Inflammatory macrophage (primary cell): ENCODE results near the gene GRIA1.
A peak's percentile ranks its signal among the peaks of the same experiment; 100 is the strongest.

Experiments used
- DNase-seq, 2 donors: peaks; one replicate each; pipeline ENCODE4 v3.0.0-alpha.2; 2020 to 2022
- total RNA-seq, 18 experiments: gene quantifications; one replicate each; lab custom pipeline; 2026; ENCODE audit warnings: mixed read lengths in 6 of 18, inconsistent platforms in 2 of 18; lab: John Stamatoyannopoulos, UW

Gene GRIA1
- 0 to 0.34 (median 0.07) reads per million in 18 experiments for total RNA-seq

DNA sequence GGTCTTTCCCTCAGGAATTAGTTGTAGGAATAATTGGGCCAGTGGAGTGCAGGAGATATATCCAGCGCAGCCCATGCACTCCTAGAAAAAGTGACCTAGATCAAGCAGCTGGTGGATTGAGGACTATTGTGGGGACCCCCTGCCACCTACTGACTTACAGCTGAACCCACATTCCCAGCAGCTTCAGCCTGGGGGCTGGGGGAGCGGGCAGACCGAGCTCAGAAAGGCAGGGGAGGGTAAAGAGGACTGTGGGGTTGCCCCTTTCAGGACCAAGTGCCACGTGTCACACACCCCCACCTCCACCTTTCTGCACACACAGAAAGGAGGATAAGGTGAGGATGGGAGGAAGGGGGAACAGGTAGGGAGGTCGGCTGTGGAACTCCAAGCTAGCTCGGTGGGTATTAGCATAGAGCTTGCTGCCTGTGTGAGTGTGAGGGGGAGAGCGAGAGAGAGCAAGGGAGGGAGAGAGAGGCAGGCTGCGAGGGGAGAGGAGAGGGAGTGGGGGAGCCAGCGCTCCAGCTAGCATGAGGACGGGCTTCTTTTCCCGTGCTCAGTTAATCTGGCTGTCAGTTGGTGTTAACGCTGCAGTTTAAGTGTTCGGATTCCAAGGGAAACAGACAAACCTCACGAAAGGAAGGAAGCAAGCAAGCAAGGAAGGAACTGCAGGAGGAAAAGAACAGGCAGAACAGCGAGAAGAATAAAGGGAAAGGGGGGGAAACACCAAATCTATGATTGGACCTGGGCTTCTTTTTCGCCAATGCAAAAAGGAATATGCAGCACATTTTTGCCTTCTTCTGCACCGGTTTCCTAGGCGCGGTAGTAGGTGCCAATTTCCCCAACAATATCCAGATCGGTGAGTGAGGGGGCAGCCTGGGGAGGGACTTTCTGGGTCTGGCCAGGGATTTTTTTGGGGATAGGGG is at the start of gene GRIA1:
Gene GRIA1 (plus strand): TSS at position 553 of the 920 bp plus-strand sequence.
- no peak for DNase-seq

- peak in 1 of 2 donors; percentile 0 for DNase-seq
Observed at GRCh38 chr5:153445875-153446579, 44.4 kb upstream of the GRIA1 start.

DNA sequence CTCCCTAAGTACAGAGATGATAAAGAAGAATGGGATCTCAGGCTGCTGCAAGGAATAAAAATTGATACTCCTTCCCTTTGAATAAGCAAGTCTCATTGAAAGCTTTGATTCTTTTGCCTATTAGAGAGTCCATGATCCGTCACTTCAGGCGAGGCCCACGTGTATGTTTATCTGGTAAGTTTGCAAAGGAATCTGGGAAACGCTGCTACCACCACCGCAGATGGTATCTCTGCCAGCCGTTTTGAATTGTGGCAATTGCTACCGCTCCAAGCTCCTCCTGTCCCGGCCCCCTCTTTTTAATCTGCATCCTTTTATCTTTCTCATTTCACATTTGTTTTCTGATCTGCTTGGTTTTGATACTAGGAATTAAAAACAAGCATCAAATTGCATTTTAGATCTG is 42.9 kb upstream of the GRIA1 start:
- no peak for DNase-seq

DNA sequence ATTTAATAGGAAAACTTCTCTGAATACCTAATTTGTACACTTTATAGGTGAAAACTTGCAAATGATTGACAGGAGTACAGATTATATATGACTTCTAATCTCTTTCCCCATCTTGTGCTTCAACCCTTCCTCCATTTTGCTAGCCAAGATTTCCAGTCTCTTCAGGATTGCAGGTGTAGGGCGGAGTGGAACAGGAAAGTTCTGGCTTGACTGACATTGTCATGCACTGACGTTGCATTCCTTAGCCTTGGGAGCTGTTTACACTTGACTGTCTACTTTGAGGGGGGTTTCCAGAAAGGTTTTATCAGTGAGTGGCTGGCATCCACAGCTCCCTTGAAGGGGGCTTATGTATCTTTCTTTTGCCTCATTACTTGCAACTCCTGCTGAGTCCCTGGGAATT is 34.1 kb upstream of the GRIA1 start:
- DNase-seq = no peak

GRCh38 chr5:153456993-153457392 is 33.5 kb upstream of the GRIA1 start:
- no peak for DNase-seq

- DNase-seq = no peak
Observed at GRCh38 chr5:153458268-153458667, 32.2 kb upstream of the GRIA1 start.

DNA sequence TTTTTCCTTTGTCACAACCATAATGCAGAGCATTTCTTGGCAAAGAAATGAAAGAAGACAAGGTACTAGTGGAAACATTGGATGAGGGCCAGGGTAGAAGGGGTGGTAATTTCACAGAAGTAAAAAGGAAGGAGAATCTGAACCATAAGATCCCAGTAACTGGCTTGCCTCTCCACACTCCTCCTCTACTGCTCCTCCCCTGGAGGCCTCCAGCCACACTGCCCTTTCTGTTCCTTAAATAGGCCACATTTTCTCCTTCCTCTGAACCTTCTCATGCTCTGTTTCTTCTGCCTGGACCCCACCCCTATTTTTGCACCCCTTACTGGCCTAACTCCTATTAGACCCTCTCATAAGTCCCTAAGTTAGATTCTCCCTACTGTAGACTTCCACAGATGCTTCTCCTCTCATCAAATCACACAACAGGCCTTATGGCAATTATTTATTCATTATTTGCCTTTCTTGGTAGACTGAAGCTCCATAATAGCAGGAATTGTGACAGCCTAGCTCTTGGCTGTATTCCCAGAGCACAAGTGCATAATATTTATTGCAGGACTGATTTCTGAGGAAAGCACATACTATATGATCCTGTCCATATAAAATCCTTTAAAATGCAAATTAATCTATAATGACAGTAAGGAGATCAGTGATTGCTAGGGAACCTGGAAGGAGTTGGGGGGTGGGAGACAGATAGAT is 31.3 kb upstream of the GRIA1 start:
- no peak for DNase-seq

GRCh38 chr5:153460421-153460820 is 30.0 kb upstream of the GRIA1 start:
- no peak for DNase-seq

- DNase-seq = no peak
Observed at GRCh38 chr5:153461341-153461740, 29.1 kb upstream of the GRIA1 start.

- no peak for DNase-seq
Observed at GRCh38 chr5:153463806-153464205, 26.7 kb upstream of the GRIA1 start.

- no peak for DNase-seq
Observed at GRCh38 chr5:153467546-153467945, 22.9 kb upstream of the GRIA1 start.

DNA sequence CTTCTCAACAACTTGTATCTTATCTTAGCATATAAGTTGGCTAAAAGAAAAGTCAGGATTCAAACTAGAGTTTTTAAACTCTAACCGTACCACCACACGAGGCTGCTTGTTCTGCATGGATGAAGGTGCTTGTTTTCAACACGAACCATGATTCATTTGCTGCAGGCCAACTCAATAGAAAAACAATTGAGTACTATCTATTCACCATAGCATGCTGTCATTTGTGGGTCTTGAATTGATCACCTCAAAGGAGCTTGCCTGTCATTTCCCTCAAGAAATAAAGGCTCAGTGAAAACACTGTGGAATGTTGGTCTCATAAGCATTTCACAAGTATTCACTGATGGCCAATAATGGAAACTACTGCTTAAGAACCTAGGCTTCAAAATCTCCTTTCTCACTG is 21.0 kb upstream of the GRIA1 start:
- DNase-seq = no peak

DNA sequence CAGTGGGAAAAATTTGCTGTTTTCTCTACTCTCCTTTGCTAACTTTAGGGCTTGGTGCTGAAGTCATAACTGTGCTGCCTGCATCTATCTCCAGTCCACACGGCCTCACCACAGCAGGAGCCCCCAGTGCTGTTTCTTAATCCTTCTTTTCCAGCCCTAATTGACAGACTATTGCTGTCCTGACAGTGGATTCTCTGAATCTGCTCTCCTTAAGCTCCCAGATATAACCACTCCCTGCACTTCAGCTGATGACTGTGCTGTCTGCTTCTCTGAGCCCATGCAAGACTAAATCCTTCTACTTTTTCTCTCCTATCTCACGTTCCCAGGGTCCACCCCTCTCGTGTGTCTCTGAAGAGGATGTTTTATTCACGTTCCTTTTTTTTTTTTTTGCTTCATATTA is 19.7 kb upstream of the GRIA1 start:
- DNase-seq = no peak

DNA sequence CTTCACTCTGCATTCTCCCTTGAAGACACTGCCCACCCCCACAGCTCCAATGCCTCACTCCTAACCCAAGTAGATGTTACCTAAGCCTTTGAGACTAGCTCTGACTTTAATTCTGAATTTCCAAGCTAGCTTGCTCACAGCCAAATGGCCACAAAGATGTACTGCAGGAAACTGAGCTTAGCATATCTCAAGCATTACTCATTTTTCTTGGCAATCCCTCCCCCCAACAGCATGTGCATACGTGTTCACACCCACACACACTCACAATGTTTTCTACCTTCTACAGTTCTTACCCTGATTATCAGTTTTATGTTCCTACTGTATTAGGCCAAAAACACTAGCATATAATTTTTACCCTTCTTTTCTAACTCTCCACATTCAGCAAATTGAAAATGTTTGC is 13.7 kb upstream of the GRIA1 start:
- DNase-seq = no peak

DNA sequence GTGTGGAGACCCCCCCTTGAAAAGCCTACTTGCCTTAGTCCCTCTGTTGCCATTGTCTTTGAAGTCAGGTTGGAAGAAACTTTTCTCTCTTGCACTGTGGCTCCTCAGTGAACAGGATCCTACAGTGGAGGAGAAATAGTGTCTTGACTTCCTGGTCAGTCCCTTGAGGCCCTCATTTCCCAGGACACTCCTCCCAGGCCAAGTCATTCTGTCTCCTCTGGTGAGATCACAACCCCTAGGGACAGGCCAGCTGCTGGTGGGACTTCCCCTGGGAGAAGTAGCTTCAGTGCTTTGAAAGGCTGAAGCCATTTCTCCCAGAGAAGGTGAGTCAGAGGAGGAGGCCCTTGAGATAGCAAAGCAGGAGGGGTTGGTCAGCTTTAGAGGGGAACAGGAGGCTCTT is 10.1 kb upstream of the GRIA1 start:
- no peak for DNase-seq

DNA sequence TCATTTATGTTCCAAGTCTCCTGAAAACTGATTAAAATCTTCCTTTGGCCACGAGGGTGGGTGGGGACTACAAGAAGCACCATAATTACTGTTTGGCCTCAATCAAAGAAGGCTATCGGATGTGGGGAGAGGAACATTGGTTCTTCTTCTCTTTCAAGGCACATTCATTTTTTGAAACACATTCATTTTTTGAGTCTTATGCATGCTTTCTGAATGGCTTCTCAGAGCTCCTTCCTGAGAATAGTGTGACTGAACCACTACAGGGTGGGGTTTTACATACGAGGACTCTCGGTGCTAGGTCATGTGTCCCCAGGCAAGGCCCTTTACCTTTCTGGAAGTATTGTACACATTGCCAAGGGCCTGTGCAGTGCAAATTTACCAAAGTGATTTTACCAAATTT is 7.0 kb upstream of the GRIA1 start:
- no peak for DNase-seq

DNA sequence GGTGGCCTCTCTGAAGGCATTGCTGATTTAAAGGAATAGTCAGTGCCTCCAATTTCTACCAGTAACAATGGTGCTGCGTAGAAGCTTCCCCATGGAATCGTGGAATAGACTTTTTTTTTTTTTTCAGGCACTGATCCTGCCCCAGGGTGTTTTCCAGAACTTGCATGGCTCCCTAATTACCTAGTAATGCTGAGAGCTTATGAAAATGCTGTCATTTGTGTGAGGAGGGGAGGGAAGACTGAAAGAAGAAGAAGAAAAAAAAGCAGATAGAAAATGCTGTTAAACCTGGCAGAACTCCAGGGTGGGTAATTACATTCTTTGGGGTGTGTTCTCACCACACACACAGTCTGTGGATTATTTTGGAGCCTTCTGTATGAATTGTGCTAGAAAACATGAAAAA is 4.8 kb upstream of the GRIA1 start:
- no peak for DNase-seq

DNA sequence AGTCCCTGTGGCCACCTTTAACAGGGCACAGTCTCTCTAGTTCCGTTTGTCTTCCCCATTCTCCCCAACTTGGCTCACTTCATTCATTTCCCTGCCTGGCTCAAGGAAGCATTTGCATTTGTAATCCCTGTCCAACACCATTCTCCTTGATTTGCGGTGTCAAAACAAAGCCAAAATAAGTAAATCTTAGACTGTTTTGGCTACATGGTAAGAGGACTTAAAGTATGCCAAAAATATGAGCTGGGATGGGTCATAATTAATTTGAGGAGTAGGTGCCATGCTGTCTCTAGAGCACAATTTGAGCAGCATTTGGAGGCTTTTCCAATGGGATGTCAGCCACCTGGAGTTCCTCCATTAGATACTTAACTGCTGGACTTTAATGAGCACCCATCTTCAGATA is 3.7 kb upstream of the GRIA1 start:
- no peak for DNase-seq

DNA sequence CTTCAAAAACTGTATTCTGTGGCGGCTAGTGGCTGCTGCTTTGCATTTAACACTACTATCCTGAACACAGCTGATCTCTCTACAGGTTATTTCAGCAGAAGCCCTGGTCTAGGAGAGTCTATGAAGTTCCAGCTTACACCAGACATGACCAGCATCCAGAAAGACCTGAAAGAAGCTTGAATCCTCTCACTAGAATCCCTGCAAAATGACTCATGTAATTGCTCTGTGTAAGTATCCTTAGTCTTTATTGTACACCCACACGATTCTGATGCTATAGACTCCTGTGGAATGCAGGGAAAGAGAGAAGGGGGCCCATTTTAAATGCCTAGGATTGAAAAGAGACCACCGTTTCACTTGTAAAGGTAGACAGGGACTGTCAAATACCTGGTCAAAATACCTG is 859 bp upstream of the GRIA1 start:
- no peak for DNase-seq

- DNase-seq = no peak
Observed at GRCh38 chr5:153491038-153491744, 721 bp downstream of the GRIA1 start.

DNA sequence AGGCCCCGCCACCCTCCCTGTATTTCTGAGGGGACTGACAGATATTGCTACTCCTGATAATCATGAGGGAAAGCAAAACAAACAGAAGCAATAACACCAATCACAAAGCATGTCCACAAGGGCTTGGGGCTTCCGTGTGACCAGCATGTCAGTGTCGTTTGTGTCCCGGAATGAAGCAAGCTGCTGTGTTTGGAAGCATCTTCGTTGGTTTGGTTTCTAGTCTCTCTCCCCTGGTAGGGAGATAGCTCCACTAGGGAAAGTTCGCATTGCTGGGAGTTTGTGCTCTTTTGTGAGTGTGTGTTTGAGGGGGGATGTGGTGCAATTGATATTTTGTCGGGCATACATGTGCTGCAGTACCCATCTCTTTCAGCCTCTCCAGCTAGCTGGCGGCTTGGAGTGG is 1.4 kb downstream of the GRIA1 start:
- DNase-seq = no peak

GRCh38 chr5:153496835-153497234 is 6.4 kb downstream of the GRIA1 start:
- no peak for DNase-seq

DNA sequence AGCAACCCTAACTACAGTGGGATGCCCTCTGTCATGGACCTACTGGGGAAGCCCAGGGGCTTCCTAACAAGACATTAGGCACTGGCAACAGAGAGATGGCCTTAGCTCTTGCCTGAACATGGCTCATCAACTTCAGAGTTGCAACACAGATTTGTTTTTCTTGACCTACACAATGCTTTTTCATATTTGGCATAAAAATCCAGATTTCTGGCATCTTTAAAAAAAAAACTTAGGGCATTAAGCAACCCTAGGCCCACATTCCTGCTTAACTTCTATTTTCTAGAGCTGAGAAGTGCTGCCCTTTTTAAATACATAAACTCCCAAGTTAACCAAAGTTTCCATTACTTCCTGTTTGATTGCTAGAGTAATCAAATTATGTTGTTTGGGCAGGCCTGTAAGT is 8.0 kb downstream of the GRIA1 start:
- no peak for DNase-seq
